ENCODE results near the gene PITPNM3. TPM values are rescaled to one million over a fixed set of nuclear protein-coding genes. Genes with fewer than 3 reads are reported as not detected.

Gene PITPNM3
- total and polyA plus RNA-seq, 10 donors: 5.4 to 215 (median 125) TPM

GRCh38 chr17:6509031-6509771 lies 47.2 kb downstream of the PITPNM3 start:
- TF ChIP-seq CTCF (IDR thresholded peaks at IDR 0.05 in 8 of 11, conservative IDR thresholded peaks at IDR 0.05 in 3 of 11): no peak
- TF ChIP-seq POLR2AphosphoS5 (IDR thresholded peaks at IDR 0.05): peak in 2 of 3 donors; percentile 43 to 66
- intact Hi-C loops (cut with DNase I; ENCODE audit: low total_unique reads): no loop called here

GRCh38 chr17:6508519-6509030 lies 47.8 kb downstream of the PITPNM3 start:
- intact Hi-C loops (cut with DNase I; ENCODE audit: low total_unique reads): no loop called here
- no peak for TF ChIP-seq POLR2A (IDR thresholded peaks at IDR 0.05)
- TF ChIP-seq POLR2AphosphoS5 (IDR thresholded peaks at IDR 0.05): peak in 2 of 3 donors; percentile 36 to 51
- no peak for DNase-seq
- no peak overlapping the region for H3K4me3 ChIP-seq
- WGBS, 5 donors: 62 to 82% (median 69%) methylated on average over 9 to 15 of the region's 15 CpGs
- no peaks in the 10 kb centered on the region for H3K27me3 ChIP-seq (replicated peaks in 1 of 7)
- H3K27ac ChIP-seq: peak overlapping the region in 7 of 8 donors; percentile 27 to 80 (median 68)
- H3K4me1 ChIP-seq: peaks cover 11 to 90% (median 48%) of the 10 kb centered on the region in 6 donors
- no peaks in the 10 kb centered on the region for H3K9me3 ChIP-seq
- H3K36me3 ChIP-seq: peaks cover 0 to 10% (median 0%) of the 10 kb centered on the region in 6 donors

More at GRCh38 chr17:6509031-6509771, 47.2 kb downstream of the PITPNM3 start:
- Histone ChIP-seq H3K4me1 (peaks cover 11 to 84% (median 45%) of the 10 kb centered on the region in 6 donors), H3K27me3 (replicated peaks in 1 of 7) (no peaks in the 10 kb centered on the region), H3K9me3 (no peaks in the 10 kb centered on the region), H3K27ac (peak overlapping the region in 7 of 8 donors; percentile 27 to 80 (median 68)), H3K36me3 (peaks cover 0 to 6% (median 0%) of the 10 kb centered on the region in 6 donors), H3K4me3 (no peak overlapping the region)
- DNase-seq: no peak
- 73 to 86% (median 81%) methylated on average over 8 to 11 of the region's 11 CpGs for WGBS, 5 donors

GRCh38 chr17:6508016-6508415 lies 48.3 kb downstream of the PITPNM3 start:
- no peak for TF ChIP-seq CTCF (IDR thresholded peaks at IDR 0.05 in 8 of 11, conservative IDR thresholded peaks at IDR 0.05 in 3 of 11)
- TF ChIP-seq POLR2AphosphoS5 (IDR thresholded peaks at IDR 0.05): no peak
- TF ChIP-seq POLR2A (IDR thresholded peaks at IDR 0.05): no peak
- no peaks in the 10 kb centered on the region for H3K9me3 ChIP-seq
- peak overlapping the region in 7 of 8 donors; percentile 27 to 80 (median 68) for H3K27ac ChIP-seq
- no peaks in the 10 kb centered on the region for H3K27me3 ChIP-seq (replicated peaks in 1 of 7)
- peaks cover 11 to 96% (median 50%) of the 10 kb centered on the region in 6 donors for H3K4me1 ChIP-seq
- intact Hi-C loops (cut with DNase I; ENCODE audit: low total_unique reads): no loop called here
- WGBS, 5 donors: 66 to 86% (median 77%) methylated on average over 12 of the region's 12 CpGs
- H3K36me3 ChIP-seq: peaks cover 0 to 15% (median 0%) of the 10 kb centered on the region in 6 donors
- no peak overlapping the region for H3K4me3 ChIP-seq
- no peak for DNase-seq

- TF ChIP-seq POLR2AphosphoS5 (IDR thresholded peaks at IDR 0.05) (peak in 1 of 3 donors; percentile 21), POLR2A (IDR thresholded peaks at IDR 0.05) (no peak), CTCF (IDR thresholded peaks at IDR 0.05 in 8 of 11, conservative IDR thresholded peaks at IDR 0.05 in 3 of 11) (no peak)
- intact Hi-C loops (cut with DNase I; ENCODE audit: low total_unique reads): no loop called here
- Histone ChIP-seq H3K27ac (peak overlapping the region in 5 of 8 donors; percentile 68 to 80 (median 77)), H3K36me3 (peaks cover 0 to 20% (median 0%) of the 10 kb centered on the region in 6 donors), H3K9me3 (no peaks in the 10 kb centered on the region), H3K27me3 (replicated peaks in 1 of 7) (no peaks in the 10 kb centered on the region), H3K4me3 (no peak overlapping the region), H3K4me1 (peaks cover 11 to 100% (median 50%) of the 10 kb centered on the region in 6 donors)
- 50 to 74% (median 64%) methylated on average over 7 of the region's 7 CpGs for WGBS, 5 donors
- DNase-seq: no peak
These were observed 48.8 kb downstream of the PITPNM3 start for GRCh38 chr17:6507535-6507934.

All from spleen (tissue), 11 donors.